IMR-90 (cell line): ENCODE data around the gene UNC5B. TPM values are rescaled to one million over a fixed set of nuclear protein-coding genes. Genes with fewer than 3 reads are reported as not detected.

Experiments used
- ATAC-seq: fragments of 200-7000 bp; cut with Tn5 transposase; 2 replicates; pipeline ENCODE4 v1.9.1; 2020; ENCODE audit warnings: low read depth, mild to moderate bottlenecking, moderate library complexity
- BruUV-seq: library from RNA; stranded (reverse); fragments of 400-500 nt; replicated peaks from 2 replicates; lab custom pipeline; 2021; lab: Mats Ljungman, UMichigan
- CTCF ChIA-PET: fragments of 300-600 bp; formaldehyde crosslinking; extraction: SDS; loops from one replicate; lab custom pipeline; 2021; ENCODE audit warnings: antibody characterized with exemption; lab: Yijun Ruan, JAX
- POLR2A ChIA-PET: fragments of 300-600 bp; sonication (Branson Sonifier 250); formaldehyde crosslinking; loops from one replicate; lab custom pipeline; 2022; ENCODE audit warnings: antibody characterized with exemption; ENCODE audit not compliant: unreplicated experiment; lab: Charles Lee
- DNase-seq: peaks from one replicate; pipeline ENCODE4 v3.0.0; 2013
- H2AFZ ChIP-seq: replicated peaks from 2 replicates; pipeline ENCODE3; 2013; ENCODE audit warnings: low read length, mild to moderate bottlenecking; ENCODE audit not compliant: poor library complexity
- H2AK5ac ChIP-seq: 2 replicates; pipeline ENCODE4 v1.6.1; 2013; ENCODE audit warnings: low read depth, low read length, inconsistent platforms
- H2AK9ac ChIP-seq: replicated peaks from 2 replicates; pipeline ENCODE3; 2013; ENCODE audit warnings: mild to moderate bottlenecking, low read depth, low read length, moderate library complexity; ENCODE audit not compliant: poor library complexity
- H2BK120ac ChIP-seq: 2 replicates; pipeline ENCODE4 v1.6.1; 2013; ENCODE audit warnings: low read depth, low read length, inconsistent platforms
- H2BK15ac ChIP-seq: 3 replicates; pipeline ENCODE4 v1.6.1; 2013; ENCODE audit warnings: low read depth, low read length, inconsistent platforms
- H2BK20ac ChIP-seq: 2 replicates; pipeline ENCODE4 v1.6.1; 2013; ENCODE audit warnings: low read depth, mild to moderate bottlenecking, inconsistent platforms, low read length, moderate library complexity
- H2BK5ac ChIP-seq: 2 replicates; pipeline ENCODE4 v1.6.1; 2013; ENCODE audit warnings: mild to moderate bottlenecking, low read depth, low read length, inconsistent platforms; ENCODE audit not compliant: poor library complexity, severe bottlenecking
- H3K14ac ChIP-seq: replicated peaks from 2 replicates; pipeline ENCODE4 v1.6.1; 2013; ENCODE audit warnings: low read depth, low read length, inconsistent platforms
- H3K18ac ChIP-seq: 2 replicates; pipeline ENCODE4 v1.6.1; 2013; ENCODE audit warnings: low read depth, low read length, control low read depth
- H3K23ac ChIP-seq: 2 replicates; pipeline ENCODE4 v1.6.1; 2013; ENCODE audit warnings: low read depth, low read length, inconsistent platforms
- H3K27ac ChIP-seq: 2 replicates; pipeline ENCODE4 v1.5.1; 2013; ENCODE audit warnings: mild to moderate bottlenecking, control low read depth, low read length; ENCODE audit not compliant: insufficient read depth
- H3K27me3 ChIP-seq: 2 replicates; pipeline ENCODE4 v1.6.1; 2013; ENCODE audit warnings: low read length; ENCODE audit not compliant: control insufficient read depth, insufficient read depth
- H3K36me3 ChIP-seq: 2 replicates; pipeline ENCODE4 v1.6.1; 2013; ENCODE audit warnings: low read length, mixed read lengths; ENCODE audit not compliant: control insufficient read depth, insufficient read depth
- H3K4ac ChIP-seq: 2 replicates; pipeline ENCODE4 v1.6.1; 2013; ENCODE audit warnings: low read depth, low read length, inconsistent platforms
- H3K4me1 ChIP-seq: 2 replicates; pipeline ENCODE4 v1.6.1; 2013; ENCODE audit warnings: low read length, mixed read lengths; ENCODE audit not compliant: control insufficient read depth, insufficient read depth
- H3K4me2 ChIP-seq: 2 replicates; pipeline ENCODE4 v1.6.1; 2013; ENCODE audit warnings: low read depth, mild to moderate bottlenecking, control low read depth, low read length, moderate library complexity
- H3K4me3 ChIP-seq: 2 replicates; pipeline ENCODE4 v1.5.1; 2013; ENCODE audit warnings: low read depth, mild to moderate bottlenecking, control low read depth, low read length, moderate library complexity; ENCODE audit not compliant: insufficient read depth
- H3K56ac ChIP-seq: 2 replicates; pipeline ENCODE4 v1.6.1; 2013; ENCODE audit warnings: low read length, inconsistent platforms; ENCODE audit not compliant: insufficient read depth; ENCODE audit errors: extremely low read depth
- H3K79me1 ChIP-seq, 2 experiments: 2 replicates each; pipeline ENCODE4 v1.6.1; 2013; ENCODE audit warnings: low read length in 2 of 2, inconsistent platforms in 1 of 2, low read depth in 1 of 2
- H3K9ac ChIP-seq: 2 replicates; pipeline ENCODE4 v1.6.1; 2013; ENCODE audit warnings: low read depth, low read length, control low read depth
- H3K9me1 ChIP-seq: 2 replicates; pipeline ENCODE4 v1.6.1; 2013; ENCODE audit warnings: low read length, inconsistent platforms; ENCODE audit not compliant: insufficient read depth
- H3K9me3 ChIP-seq: 2 replicates; pipeline ENCODE4 v1.6.1; 2013; ENCODE audit warnings: low read length; ENCODE audit not compliant: control insufficient read depth, insufficient read depth
- H4K20me1 ChIP-seq: 2 replicates; pipeline ENCODE4 v1.6.1; 2013; ENCODE audit warnings: low read length, inconsistent platforms; ENCODE audit not compliant: insufficient read depth
- H4K5ac ChIP-seq: 2 replicates; pipeline ENCODE4 v1.6.1; 2013; ENCODE audit warnings: mild to moderate bottlenecking, low read depth, low read length, control low read depth
- H4K8ac ChIP-seq, 2 experiments: 2 replicates each; pipeline ENCODE4 v1.6.1; 2013; ENCODE audit warnings: low read depth in 2 of 2, low read length in 2 of 2, control low read depth in 1 of 2, inconsistent platforms in 1 of 2
- H4K91ac ChIP-seq: 2 replicates; pipeline ENCODE4 v1.6.1; 2013; ENCODE audit warnings: low read depth, low read length, inconsistent platforms; ENCODE audit not compliant: insufficient read depth
- BHLHE40 ChIP-seq: fragments of 150-350 bp; IDR thresholded peaks from 2 replicates; pipeline ENCODE4 v1.6.1; 2016; ENCODE audit warnings: mild to moderate bottlenecking, low read depth, low read length
- CHD1 ChIP-seq: IDR thresholded peaks from 2 replicates; pipeline ENCODE4 v1.6.1; 2012; ENCODE audit warnings: low read depth, low read length, improper control_type of control experiment
- RAD21 ChIP-seq: IDR thresholded peaks from 2 replicates; pipeline ENCODE4 v1.6.1; 2012; ENCODE audit warnings: low read length, improper control_type of control experiment
- WGBS, 2 experiments: methylation state at CpG; one replicate each; pipeline versions ENCODE4 v1.1.5 to v1.1.7; 2013; ENCODE audit warnings: missing lambda C conversion rate in 2 of 2; ENCODE audit not compliant: insufficient read length in 1 of 2; ENCODE audit errors: extremely low coverage in 2 of 2; 5-methylcytosine and 5-hydroxymethylcytosine counted together
- dilution Hi-C: fragments of 300-500 bp; cut with HindIII; formaldehyde crosslinking; loops from one replicate; pipeline ENCODE4 v1.14.3; 2018; ENCODE audit warnings: low sequenced_read_pairs; ENCODE audit not compliant: unreplicated experiment
- in situ Hi-C: fragments of 300-500 bp; cut with MboI; formaldehyde crosslinking; loops from 3 replicates; pipeline ENCODE4 v1.14.3; 2019; ENCODE audit warnings: low sequenced_read_pairs, inconsistent platforms, mixed read lengths
- intact Hi-C: fragments of 100-400 bp; cut with micrococcal nuclease; formaldehyde crosslinking; loops from 2 replicates; pipeline ENCODE4 v1.10.0; 2022
- polyA plus RNA-seq, 3 experiments: library from polyadenylated mRNA; depleted of rRNA; stranded (reverse); fragments of >200 nt; gene quantifications; 2 replicates each; pipeline ENCODE4 v1.2.3, GENCODE V29; 2012; ENCODE audit warnings: low replicate concordance in 1 of 3
- total RNA-seq: library from RNA; depleted of rRNA; stranded (reverse); fragments of >200 nt; gene quantifications from 2 replicates; pipeline ENCODE4 v1.2.3, GENCODE V29; 2012
- TF ChIP-seq, protein P1 (sequence below): conservative IDR thresholded peaks from 2 replicates; pipeline ENCODE4 v1.5.1; 2012; ENCODE audit warnings: mild to moderate bottlenecking, low read depth, low read length, improper control_type of control experiment

The UNC5B gene
- total and polyA plus RNA-seq, 2 of the 4 experiments (the other 2 are of a cell fraction), result 1.6 to 4.2 TPM

DNA sequence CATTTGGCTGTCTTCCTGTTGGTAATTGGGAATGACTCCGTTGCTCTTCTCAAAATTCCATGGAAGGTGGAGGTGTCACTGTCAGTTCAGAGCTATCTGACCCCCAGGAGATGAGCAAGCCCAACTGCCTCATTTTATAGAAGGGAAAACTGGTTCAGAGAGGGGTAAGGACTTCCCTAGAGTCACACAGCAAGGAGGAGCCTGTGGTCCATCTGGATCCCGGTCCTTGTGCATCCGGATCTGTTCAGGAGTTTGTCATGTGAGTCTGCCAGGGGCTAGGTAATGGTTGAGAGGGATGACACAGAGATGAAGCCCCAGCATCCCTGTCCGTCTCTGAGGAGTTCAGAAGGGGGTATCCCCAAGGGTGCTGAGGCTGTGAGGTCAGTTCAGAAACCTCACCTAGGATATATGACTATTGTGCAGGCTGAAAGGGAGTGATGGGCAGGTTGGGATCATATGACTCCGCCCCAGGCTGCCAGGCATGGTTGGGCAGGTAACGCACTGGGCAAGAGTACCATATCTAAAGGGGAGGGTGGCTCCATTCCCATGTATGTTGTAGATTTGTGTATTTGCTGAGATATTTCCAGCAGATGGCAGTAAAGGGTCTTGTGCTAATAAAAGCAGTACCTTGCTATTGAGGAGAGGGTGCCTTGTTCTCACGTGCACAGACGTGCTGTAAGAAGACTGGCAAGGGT, 90.7 kb downstream of the UNC5B start:
- no peak overlapping the region for H4K8ac ChIP-seq
- no peak overlapping the region for H2BK120ac ChIP-seq
- no peak overlapping the region for H3K4me3 ChIP-seq
- H2AK5ac ChIP-seq, result no peak overlapping the region
- H2BK15ac ChIP-seq, result no peak overlapping the region
- peak overlapping the region; percentile 5 for H2AFZ ChIP-seq
- in situ Hi-C loops (no loop called here), intact Hi-C loops (no loop called here), dilution Hi-C loops (no loop called here)
- 20% methylated on average over 2 of the region's 8 CpGs; no CpG with 5 or more reads in 1 of the 2 experiments for WGBS, 2 experiments
- no peak overlapping the region for H4K91ac ChIP-seq
- no peak overlapping the region for H2BK5ac ChIP-seq
- H3K4me2 ChIP-seq, result no peak overlapping the region
- H3K4me1 ChIP-seq, result no peaks in the 10 kb centered on the region
- ATAC-seq (peak; percentile 70), DNase-seq (peak; percentile 61)
- ChIA-PET CTCF (no interaction called here), POLR2A (no interaction called here)
- H2BK20ac ChIP-seq, result no peak overlapping the region
- H3K9me3 ChIP-seq, result no peaks in the 10 kb centered on the region
- no TSS peak for BruUV-seq
- peak; percentile 31; the same call in 1 of the 2 replicates for TF ChIP-seq RAD21
- TF ChIP-seq BHLHE40, result peak; percentile 68; the same call in 1 of the 2 replicates
- TF ChIP-seq CHD1, result no peak
- TF ChIP-seq, protein P1, sequence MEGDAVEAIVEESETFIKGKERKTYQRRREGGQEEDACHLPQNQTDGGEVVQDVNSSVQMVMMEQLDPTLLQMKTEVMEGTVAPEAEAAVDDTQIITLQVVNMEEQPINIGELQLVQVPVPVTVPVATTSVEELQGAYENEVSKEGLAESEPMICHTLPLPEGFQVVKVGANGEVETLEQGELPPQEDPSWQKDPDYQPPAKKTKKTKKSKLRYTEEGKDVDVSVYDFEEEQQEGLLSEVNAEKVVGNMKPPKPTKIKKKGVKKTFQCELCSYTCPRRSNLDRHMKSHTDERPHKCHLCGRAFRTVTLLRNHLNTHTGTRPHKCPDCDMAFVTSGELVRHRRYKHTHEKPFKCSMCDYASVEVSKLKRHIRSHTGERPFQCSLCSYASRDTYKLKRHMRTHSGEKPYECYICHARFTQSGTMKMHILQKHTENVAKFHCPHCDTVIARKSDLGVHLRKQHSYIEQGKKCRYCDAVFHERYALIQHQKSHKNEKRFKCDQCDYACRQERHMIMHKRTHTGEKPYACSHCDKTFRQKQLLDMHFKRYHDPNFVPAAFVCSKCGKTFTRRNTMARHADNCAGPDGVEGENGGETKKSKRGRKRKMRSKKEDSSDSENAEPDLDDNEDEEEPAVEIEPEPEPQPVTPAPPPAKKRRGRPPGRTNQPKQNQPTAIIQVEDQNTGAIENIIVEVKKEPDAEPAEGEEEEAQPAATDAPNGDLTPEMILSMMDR, result peak; percentile 57
- H3K18ac ChIP-seq, result no peak overlapping the region
- H3K14ac ChIP-seq, result no peak overlapping the region
- no peak overlapping the region for H3K9ac ChIP-seq
- H2AK9ac ChIP-seq, result no peak overlapping the region
- peaks cover 2% of the 10 kb centered on the region; the same call in 1 of the 2 replicates for H3K27me3 ChIP-seq
- H3K4ac ChIP-seq, result no peak overlapping the region
- no peak overlapping the region for H3K27ac ChIP-seq
- H4K20me1 ChIP-seq, result no peaks in the 10 kb centered on the region
- no peaks in the 10 kb centered on the region for H3K9me1 ChIP-seq
- H3K36me3 ChIP-seq, result peaks cover 3% of the 10 kb centered on the region; the same call in 1 of the 2 replicates
- H3K79me1 ChIP-seq, result no peaks in the 10 kb centered on the region
- no peak overlapping the region for H4K5ac ChIP-seq
- H3K23ac ChIP-seq, result no peak overlapping the region
- no peak overlapping the region for H3K56ac ChIP-seq
